GM12874 (cell line): ENCODE measurements around the gene MRPS11.

Experiments used
- TF ChIP-seq, protein P1 (sequence below): IDR thresholded peaks from 2 replicates; pipeline ENCODE4 v1.5.1; 2011; ENCODE audit warnings: low read depth, mild to moderate bottlenecking, control low read depth, low read length, moderate library complexity; ENCODE audit not compliant: insufficient read depth

The MRPS11 gene

DNA sequence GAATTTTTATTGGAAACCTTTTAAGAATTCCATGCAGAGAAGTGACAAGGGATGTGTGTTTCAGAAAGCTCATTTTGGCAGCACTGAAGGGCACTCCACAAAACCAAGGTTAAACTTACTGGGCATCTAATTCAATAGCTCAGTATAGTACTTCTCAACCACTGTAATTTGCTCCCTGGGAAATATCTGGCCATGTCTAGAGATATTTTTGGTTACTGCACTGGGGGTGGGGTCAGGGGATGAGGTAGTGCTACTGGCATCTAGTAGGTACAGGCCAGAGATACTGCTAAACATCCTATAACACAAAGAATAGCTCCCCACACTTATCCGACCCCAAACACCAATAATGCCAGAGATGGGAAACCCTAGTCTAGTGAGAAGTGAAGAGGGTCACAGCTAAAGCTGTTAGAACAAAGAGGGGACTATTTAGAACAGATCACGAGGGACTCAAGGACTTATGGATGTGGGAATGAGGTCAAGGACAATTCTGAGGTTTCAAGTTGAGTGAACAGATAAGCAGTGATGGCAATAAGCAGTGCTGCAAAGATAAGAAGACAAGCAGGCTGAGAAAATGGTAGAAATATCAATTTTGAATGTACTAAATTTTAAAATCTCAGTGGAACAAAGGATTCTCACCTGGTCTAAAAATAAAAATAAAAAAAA, 3.5 kb upstream of the MRPS11 start:
- TF ChIP-seq, protein P1, sequence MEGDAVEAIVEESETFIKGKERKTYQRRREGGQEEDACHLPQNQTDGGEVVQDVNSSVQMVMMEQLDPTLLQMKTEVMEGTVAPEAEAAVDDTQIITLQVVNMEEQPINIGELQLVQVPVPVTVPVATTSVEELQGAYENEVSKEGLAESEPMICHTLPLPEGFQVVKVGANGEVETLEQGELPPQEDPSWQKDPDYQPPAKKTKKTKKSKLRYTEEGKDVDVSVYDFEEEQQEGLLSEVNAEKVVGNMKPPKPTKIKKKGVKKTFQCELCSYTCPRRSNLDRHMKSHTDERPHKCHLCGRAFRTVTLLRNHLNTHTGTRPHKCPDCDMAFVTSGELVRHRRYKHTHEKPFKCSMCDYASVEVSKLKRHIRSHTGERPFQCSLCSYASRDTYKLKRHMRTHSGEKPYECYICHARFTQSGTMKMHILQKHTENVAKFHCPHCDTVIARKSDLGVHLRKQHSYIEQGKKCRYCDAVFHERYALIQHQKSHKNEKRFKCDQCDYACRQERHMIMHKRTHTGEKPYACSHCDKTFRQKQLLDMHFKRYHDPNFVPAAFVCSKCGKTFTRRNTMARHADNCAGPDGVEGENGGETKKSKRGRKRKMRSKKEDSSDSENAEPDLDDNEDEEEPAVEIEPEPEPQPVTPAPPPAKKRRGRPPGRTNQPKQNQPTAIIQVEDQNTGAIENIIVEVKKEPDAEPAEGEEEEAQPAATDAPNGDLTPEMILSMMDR = no peak

DNA sequence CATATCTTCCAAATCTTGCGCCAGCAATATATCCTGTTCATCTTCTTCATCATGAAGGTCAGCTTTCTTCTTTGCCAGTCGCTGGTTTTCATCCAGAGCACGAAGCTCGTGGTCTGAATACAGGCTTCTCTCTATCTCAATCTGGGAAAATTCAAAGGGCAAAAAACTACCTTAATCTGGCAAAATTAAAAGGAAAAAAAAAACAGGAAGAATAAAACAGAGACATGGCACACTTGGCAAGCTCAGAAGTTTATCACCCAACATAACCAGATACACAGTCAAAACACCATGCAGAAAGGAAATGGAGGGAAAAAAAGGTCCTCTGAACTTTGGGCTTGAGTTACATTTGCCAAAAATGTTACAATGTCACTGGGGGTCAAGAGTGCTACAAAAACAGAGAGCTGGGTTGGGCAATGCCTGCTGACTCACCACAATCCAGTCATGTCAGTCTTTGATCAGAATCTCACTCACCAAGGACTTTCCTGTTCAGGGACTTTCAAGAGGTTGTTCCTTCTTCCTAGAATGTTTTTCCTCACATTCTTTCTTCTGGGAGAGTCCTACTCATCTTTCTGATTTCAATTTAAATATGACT, 1.8 kb upstream of the MRPS11 start:
- TF ChIP-seq, protein P1 = no peak

DNA sequence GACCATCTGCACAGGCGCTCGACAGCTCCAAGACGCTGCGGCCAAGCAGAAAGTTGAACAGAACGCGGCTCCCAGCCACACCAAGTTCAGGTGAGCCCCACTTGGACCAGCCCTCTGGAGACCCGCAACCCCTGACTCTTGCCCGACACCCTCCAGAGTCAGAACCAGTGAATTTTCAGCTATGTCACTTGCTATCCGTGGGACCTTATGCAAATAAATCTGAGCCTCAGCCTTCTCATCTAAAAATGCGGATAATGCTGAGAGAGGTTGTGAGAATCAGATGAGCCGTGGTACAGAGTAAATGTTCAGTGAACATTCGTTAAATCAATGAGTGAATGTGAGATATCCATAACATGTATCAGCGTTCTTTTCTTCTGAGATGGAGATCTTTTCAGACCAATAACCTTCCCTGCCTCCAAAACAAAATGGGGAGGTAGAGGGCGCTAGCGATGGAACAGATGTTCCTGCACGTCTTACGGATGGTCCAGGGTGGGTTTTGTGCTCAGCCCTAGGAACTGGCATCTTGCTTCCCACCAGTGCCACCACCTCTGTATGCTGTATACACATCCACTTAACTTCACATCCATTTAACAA, 524 bp downstream of the MRPS11 start:
- TF ChIP-seq, protein P1 = no peak

DNA sequence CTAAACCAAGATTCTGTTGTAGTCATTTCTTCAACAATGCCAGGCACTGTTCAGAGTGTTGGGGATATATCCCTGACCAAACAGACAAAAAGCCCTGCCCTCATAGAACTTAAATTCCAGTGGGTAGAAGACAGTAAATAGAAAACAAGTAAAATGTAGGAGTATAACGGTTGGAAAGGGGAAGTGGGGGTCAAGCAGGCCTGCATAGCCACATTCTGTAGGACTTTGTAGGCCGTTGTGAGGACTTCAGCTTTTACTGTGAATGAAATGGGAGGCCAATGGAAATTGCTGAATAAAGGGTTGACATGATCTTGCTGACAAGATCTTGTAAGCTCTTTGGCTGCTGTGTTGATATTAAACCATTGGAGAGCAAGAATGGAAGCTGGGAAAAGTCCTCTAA, 1.8 kb downstream of the MRPS11 start:
- TF ChIP-seq, protein P1 = no peak

GRCh38 chr15:88470625-88471372, 3.3 kb downstream of the MRPS11 start:
- TF ChIP-seq, protein P1 = 0 out of 2 replicates have a peak, but pooled peaks have one; percentile 3

DNA sequence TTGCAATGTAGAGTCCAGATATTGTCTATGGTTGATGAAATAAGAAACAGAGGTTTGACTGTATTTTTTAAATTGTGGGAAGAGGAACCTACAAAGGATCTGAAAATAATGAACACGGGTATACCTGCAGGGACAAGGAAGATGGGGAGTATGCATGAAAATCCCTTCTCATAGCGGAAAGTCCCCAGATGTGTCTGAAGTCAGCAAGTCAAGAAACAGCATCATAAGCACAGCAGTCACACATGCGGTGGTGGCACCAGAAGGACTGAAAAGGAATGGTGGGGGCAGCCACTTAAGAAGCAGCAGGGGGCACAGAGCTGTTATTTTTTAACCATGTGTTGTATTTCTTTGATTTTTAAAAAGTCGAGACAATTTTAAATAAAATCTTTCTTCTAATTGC, 4.7 kb downstream of the MRPS11 start:
- TF ChIP-seq, protein P1 = no peak

GRCh38 chr15:88476635-88477060, 9.1 kb downstream of the MRPS11 start:
- TF ChIP-seq, protein P1 = peak; percentile 47; the same call in 1 of the 2 replicates
